Activated T-helper 1 cell treated with anti-CD3 and anti-CD28 coated beads, Interleukin-12 subunit alpha, Interleukin-12 subunit beta, Interleukin-2, Interleukin-4 antibody, amounts not matched to agents 30 ng/mL and 10 ng/mL and 1 ng/mL, durations not matched to agents 14 hours and 24 hours and 36 hours (primary cell): Measurements from ENCODE around the gene KDM3A. TPM values are rescaled to one million over a fixed set of nuclear protein-coding genes. Genes with fewer than 3 reads are reported as not detected.

Experiments used
- DNase-seq: peaks from one replicate; pipeline ENCODE4 v3.0.0; 2021; ENCODE audit warnings: low spot score
- H3K27ac Mint-ChIP-seq: one replicate; pipeline ENCODE4 v1.8.0; 2021; ENCODE audit warnings: mild to moderate bottlenecking, mixed read lengths
- H3K27me3 Mint-ChIP-seq: one replicate; pipeline ENCODE4 v1.8.0; 2022; ENCODE audit warnings: mild to moderate bottlenecking, moderate library complexity, mixed read lengths; ENCODE audit not compliant: insufficient read depth
- H3K36me3 Mint-ChIP-seq: one replicate; pipeline ENCODE4 v1.8.0; 2021; ENCODE audit warnings: low read depth, mixed read lengths
- H3K4me1 Mint-ChIP-seq: one replicate; pipeline ENCODE4 v1.8.0; 2021; ENCODE audit warnings: low read depth, mixed read lengths
- H3K4me3 Mint-ChIP-seq: one replicate; pipeline ENCODE4 v1.8.0; 2021; ENCODE audit warnings: mild to moderate bottlenecking, moderate library complexity, mixed read lengths
- H3K9me3 Mint-ChIP-seq: one replicate; pipeline ENCODE4 v1.8.0; 2021; ENCODE audit warnings: mixed read lengths
- intact Hi-C: fragments of 100-400 bp; cut with micrococcal nuclease; formaldehyde crosslinking; loops from one replicate; pipeline ENCODE4 v1.15.1; 2024
- total RNA-seq: library from RNA; stranded (reverse); gene quantifications from 2 replicates; pipeline ENCODE4 v1.2.3, GENCODE V29; 2022

The KDM3A gene
- total RNA-seq, 1 donor from 2014 or later, result 61.6 TPM

DNA sequence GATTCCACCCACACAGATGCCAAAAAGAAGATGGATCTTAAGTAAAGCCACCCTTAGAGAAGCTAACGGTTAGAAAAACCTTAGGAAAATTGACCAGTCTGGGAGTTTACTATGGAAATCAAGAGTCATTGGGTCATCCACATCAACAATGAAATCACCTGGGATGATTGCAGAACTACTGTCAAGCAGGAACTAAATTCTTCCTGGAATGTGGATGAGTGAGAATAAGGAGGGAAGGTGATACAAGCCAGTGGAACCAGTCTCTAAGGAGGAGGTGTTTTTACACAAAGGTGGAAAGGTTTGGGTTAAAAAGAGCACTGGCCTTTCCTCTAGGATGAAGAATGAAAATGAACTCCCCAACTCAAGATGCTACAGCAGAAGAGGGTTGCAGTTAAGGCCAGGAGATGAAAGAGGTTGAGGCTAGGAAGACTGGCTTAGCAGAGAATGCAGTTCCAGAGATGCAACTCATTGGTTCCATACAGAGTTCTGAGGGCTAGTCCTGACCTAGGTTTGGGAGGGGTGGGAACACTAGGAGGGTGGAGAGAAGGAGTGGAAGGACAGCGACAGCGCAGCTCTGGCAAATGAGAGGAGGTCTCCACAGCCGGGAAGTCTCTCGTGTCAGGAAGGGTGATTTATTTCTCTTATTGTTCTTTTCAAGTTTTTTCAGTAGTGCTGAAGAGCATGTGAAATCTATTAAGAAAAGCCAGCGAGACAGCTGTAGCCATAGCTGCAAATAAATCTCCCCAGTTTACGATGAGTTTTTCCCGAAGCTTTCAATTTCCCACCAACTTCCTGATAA lies 27.7 kb upstream of the KDM3A start:
- DNase-seq, result no peak
- H3K4me1 Mint-ChIP-seq, result no peaks in the 10 kb centered on the region
- H3K36me3 Mint-ChIP-seq, result no peaks in the 10 kb centered on the region
- H3K27me3 Mint-ChIP-seq, result peaks cover 27% of the 10 kb centered on the region
- no peak overlapping the region for H3K4me3 Mint-ChIP-seq
- intact Hi-C loops, result no loop called here
- H3K9me3 Mint-ChIP-seq, result peaks cover 7% of the 10 kb centered on the region
- no peak overlapping the region for H3K27ac Mint-ChIP-seq

GRCh38 chr2:86414996-86415395 lies 26.2 kb upstream of the KDM3A start:
- H3K36me3 Mint-ChIP-seq, result no peaks in the 10 kb centered on the region
- DNase-seq, result no peak
- peaks cover 7% of the 10 kb centered on the region for H3K9me3 Mint-ChIP-seq
- intact Hi-C loops, result no loop called here
- H3K4me1 Mint-ChIP-seq, result no peaks in the 10 kb centered on the region
- H3K27me3 Mint-ChIP-seq, result peaks cover 19% of the 10 kb centered on the region
- no peak overlapping the region for H3K27ac Mint-ChIP-seq
- no peak overlapping the region for H3K4me3 Mint-ChIP-seq

DNA sequence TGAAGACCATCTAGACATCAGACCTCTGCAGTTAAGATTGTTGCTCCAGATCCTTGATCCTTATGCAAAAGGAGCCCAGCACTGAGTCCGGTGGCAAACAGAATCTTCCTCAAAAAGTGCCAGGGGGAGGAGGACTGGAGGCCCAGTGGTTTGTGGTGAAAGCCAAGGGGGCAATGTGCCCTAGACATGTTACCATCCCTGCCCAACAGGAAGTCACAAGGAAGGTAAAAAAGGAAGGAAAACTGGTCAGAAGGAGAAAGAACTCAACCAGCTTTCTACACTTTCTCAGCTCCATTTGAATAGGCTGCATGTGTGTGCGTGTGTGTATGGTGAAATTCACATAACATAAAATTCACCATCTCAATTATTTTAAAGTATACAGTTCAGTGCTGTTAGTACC lies 25.0 kb upstream of the KDM3A start:
- no peaks in the 10 kb centered on the region for H3K36me3 Mint-ChIP-seq
- H3K4me1 Mint-ChIP-seq, result no peaks in the 10 kb centered on the region
- H3K27ac Mint-ChIP-seq, result no peak overlapping the region
- DNase-seq, result no peak
- no peak overlapping the region for H3K4me3 Mint-ChIP-seq
- peaks cover 19% of the 10 kb centered on the region for H3K27me3 Mint-ChIP-seq
- intact Hi-C loops, result no loop called here
- H3K9me3 Mint-ChIP-seq, result peaks cover 10% of the 10 kb centered on the region

DNA sequence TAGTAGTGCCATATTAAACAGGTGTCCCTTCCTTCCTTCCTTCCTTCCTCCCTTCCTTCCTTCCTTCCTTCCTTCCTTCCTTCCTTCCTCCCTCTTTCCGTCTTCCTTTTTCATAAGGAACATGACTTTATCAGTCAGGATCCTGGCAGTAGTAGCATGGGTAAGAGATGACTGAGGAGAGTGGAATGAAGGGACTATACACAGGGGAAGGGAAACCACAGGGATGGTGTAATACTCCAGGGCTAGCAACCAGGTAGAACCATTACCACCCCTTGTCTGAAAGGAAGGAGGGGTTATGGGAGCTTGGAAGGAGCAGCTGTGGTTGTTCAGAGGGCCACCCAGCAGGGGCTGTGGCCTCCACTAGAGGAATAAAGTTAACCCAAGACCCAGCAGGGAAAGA lies 23.2 kb upstream of the KDM3A start:
- no peak for DNase-seq
- no peak overlapping the region for H3K4me3 Mint-ChIP-seq
- H3K9me3 Mint-ChIP-seq, result peaks cover 10% of the 10 kb centered on the region

DNA sequence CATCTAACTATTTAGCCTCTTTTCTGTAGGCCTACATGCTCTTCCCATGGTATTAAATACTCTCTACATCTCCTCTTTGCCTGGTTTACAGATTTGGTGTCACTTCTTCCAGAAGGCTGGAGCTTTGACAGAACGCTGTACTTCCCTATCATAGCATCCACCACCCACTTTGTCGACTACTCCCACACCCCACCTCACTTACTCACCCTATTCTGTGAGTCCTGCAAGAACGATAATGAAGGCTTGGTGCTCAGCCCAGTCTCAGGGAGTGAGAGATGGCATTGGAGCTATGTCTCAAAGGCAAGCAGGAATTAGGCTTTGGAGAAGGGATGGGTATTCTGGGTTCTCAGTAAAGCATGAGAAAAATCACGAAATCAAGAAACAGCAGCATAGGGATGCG lies 20.3 kb upstream of the KDM3A start:
- Mint-ChIP-seq H3K27ac (no peak overlapping the region), H3K4me1 (no peaks in the 10 kb centered on the region), H3K9me3 (peaks cover 9% of the 10 kb centered on the region), H3K4me3 (no peak overlapping the region), H3K27me3 (peaks cover 25% of the 10 kb centered on the region), H3K36me3 (no peaks in the 10 kb centered on the region)
- intact Hi-C loops, result no loop called here
- DNase-seq, result no peak

More for the DNA sequence above, 23.2 kb upstream of the KDM3A start:
- intact Hi-C loops, result no loop called here
- H3K4me1 Mint-ChIP-seq, result no peaks in the 10 kb centered on the region
- H3K27me3 Mint-ChIP-seq, result peaks cover 19% of the 10 kb centered on the region
- H3K36me3 Mint-ChIP-seq, result no peaks in the 10 kb centered on the region
- no peak overlapping the region for H3K27ac Mint-ChIP-seq

DNA sequence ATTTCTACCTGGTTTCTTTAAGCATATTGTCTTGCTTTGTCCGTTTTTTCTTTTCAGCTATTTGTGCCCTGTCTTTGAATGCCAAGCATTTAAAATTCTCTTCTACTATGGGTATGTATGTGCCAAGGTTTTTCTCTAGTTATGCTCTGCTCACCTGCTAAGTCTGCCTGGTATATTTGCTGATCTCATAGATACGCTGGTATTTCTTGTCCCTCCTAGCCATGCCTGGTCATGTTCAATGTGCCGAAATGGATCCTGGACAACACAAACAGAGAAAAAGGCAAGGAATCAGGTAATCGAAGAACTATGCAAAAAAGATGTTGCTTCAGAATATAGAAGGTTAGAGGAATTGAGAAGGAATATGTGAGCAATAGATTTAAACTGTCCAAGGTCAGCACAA lies 14.9 kb upstream of the KDM3A start:
- Mint-ChIP-seq H3K9me3 (peaks cover 6% of the 10 kb centered on the region), H3K27me3 (peaks cover 32% of the 10 kb centered on the region), H3K27ac (no peak overlapping the region), H3K36me3 (no peaks in the 10 kb centered on the region), H3K4me3 (no peak overlapping the region), H3K4me1 (no peaks in the 10 kb centered on the region)
- DNase-seq, result no peak
- intact Hi-C loops, result no loop called here

GRCh38 chr2:86429335-86429734 lies 11.8 kb upstream of the KDM3A start:
- peaks cover 4% of the 10 kb centered on the region for H3K9me3 Mint-ChIP-seq
- no peak overlapping the region for H3K4me3 Mint-ChIP-seq
- intact Hi-C loops, result no loop called here
- H3K4me1 Mint-ChIP-seq, result no peaks in the 10 kb centered on the region
- DNase-seq, result no peak
- H3K27ac Mint-ChIP-seq, result no peak overlapping the region
- no peaks in the 10 kb centered on the region for H3K36me3 Mint-ChIP-seq
- H3K27me3 Mint-ChIP-seq, result peaks cover 25% of the 10 kb centered on the region

- peaks cover 4% of the 10 kb centered on the region for H3K9me3 Mint-ChIP-seq
- no peaks in the 10 kb centered on the region for H3K4me1 Mint-ChIP-seq
- no peak overlapping the region for H3K4me3 Mint-ChIP-seq
- DNase-seq, result no peak
- intact Hi-C loops, result no loop called here
- H3K36me3 Mint-ChIP-seq, result no peaks in the 10 kb centered on the region
- no peak overlapping the region for H3K27ac Mint-ChIP-seq
- peaks cover 21% of the 10 kb centered on the region for H3K27me3 Mint-ChIP-seq
Observed at GRCh38 chr2:86430368-86430767, 10.8 kb upstream of the KDM3A start.

GRCh38 chr2:86433137-86433536 lies 8.0 kb upstream of the KDM3A start:
- Mint-ChIP-seq H3K27ac (no peak overlapping the region), H3K4me3 (no peak overlapping the region), H3K4me1 (no peaks in the 10 kb centered on the region), H3K9me3 (peaks cover 21% of the 10 kb centered on the region), H3K27me3 (peaks cover 13% of the 10 kb centered on the region), H3K36me3 (peaks cover 3% of the 10 kb centered on the region)
- DNase-seq, result no peak
- intact Hi-C loops, result no loop called here

DNA sequence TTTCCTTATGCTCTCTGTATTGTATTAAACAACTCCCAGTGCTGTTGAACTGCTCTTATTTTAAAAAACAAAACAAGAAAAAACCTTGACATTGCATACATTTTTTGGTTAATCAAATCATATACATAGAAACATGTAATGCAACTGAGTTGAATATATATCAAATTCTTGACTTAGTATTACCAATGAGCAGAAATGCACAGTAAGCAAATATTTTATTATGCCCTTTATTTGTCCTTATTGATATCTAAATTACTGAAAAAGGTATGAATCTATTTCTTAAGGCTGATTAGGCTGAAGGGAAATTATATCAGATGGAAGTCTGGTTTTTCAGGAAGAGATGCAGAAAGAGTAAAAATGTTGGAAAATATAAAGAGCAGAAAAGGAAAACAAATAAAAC lies 6.9 kb upstream of the KDM3A start:
- DNase-seq, result no peak
- no peaks in the 10 kb centered on the region for H3K4me1 Mint-ChIP-seq
- peaks cover 25% of the 10 kb centered on the region for H3K9me3 Mint-ChIP-seq
- no peak overlapping the region for H3K4me3 Mint-ChIP-seq
- no peak overlapping the region for H3K27ac Mint-ChIP-seq
- H3K36me3 Mint-ChIP-seq, result peaks cover 3% of the 10 kb centered on the region
- H3K27me3 Mint-ChIP-seq, result peaks cover 13% of the 10 kb centered on the region
- intact Hi-C loops, result no loop called here

GRCh38 chr2:86435531-86435930 lies 5.6 kb upstream of the KDM3A start:
- H3K36me3 Mint-ChIP-seq, result peaks cover 9% of the 10 kb centered on the region
- intact Hi-C loops, result no loop called here
- H3K9me3 Mint-ChIP-seq, result peaks cover 37% of the 10 kb centered on the region
- peaks cover 4% of the 10 kb centered on the region for H3K4me1 Mint-ChIP-seq
- H3K27ac Mint-ChIP-seq, result no peak overlapping the region
- no peak for DNase-seq
- H3K4me3 Mint-ChIP-seq, result no peak overlapping the region
- peaks cover 13% of the 10 kb centered on the region for H3K27me3 Mint-ChIP-seq

DNA sequence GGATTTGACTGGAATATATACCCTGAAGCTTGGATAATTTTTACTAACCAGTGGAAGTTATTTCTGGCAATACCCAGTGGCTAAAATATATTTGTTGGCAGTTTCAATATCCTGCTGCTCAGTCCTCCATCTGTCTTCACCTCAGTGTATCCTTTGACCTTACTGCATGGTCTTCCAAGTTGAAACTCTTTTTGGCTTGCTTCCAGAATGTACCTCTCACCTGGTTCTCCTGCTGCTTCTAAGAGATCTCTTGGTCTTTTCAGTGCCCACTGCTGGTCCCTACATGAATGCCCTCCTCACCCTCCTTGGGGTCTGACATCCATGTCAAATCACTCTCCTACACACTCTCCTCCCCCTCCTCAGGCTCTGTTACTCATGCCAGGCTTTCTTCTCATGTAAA lies 4.8 kb upstream of the KDM3A start:
- H3K4me1 Mint-ChIP-seq, result peaks cover 11% of the 10 kb centered on the region

DNA sequence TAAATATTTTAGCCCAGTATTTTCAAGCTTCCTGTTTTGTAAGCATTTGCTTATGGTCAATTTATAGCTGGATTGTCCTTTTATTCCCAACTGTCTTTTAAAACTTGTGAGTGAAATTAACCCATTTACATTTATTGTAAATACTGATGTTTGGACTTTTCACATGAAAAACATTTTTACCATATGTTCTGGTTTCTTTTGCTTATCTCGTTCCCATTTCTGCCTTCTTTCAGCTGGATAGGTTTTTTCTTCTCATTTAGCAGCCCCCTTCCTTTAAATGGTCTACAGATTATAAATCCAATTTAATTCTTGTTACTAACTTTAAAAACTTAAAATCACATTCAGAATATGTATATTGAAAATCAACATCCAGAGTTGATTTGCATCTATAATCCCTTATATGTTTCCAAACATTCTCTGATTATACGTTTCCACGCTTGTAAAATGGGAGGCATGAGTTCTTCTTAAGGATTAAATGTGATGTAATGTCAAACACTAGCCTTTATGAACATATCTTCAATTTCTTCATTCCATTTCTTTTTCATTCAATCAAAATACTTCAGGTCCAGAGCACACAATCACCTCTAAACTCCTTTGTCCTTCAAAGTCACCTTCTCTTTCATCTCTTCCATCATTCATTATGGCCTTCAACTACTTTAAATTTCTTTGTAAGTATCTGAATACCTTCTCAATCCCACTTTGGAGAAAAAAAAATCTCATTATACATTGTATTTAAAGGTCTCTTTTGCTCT lies 1.1 kb upstream of the KDM3A start:
- intact Hi-C loops, result loop anchor here (1.0 to 10.0 kb wide), 7 partner anchors 71 to 1113 kb away; partner anchors contain the start of genes C2orf68, CAPG, ELMOD3 and RETSAT
- no peak for DNase-seq
- peaks cover 35% of the 10 kb centered on the region for H3K9me3 Mint-ChIP-seq
- H3K4me1 Mint-ChIP-seq, result peaks cover 42% of the 10 kb centered on the region
- H3K27me3 Mint-ChIP-seq, result peaks cover 11% of the 10 kb centered on the region
- peak overlapping the region; percentile 96 for H3K4me3 Mint-ChIP-seq
- peaks cover 29% of the 10 kb centered on the region for H3K36me3 Mint-ChIP-seq
- H3K27ac Mint-ChIP-seq, result peak overlapping the region; percentile 98

More for the DNA sequence above, 4.8 kb upstream of the KDM3A start:
- H3K27ac Mint-ChIP-seq, result no peak overlapping the region
- peaks cover 39% of the 10 kb centered on the region for H3K9me3 Mint-ChIP-seq
- peaks cover 16% of the 10 kb centered on the region for H3K27me3 Mint-ChIP-seq
- intact Hi-C loops, result no loop called here
- no peak for DNase-seq
- H3K36me3 Mint-ChIP-seq, result peaks cover 11% of the 10 kb centered on the region
- H3K4me3 Mint-ChIP-seq, result no peak overlapping the region
